ENCODE measurements around the gene PCDHGB2.

GRCh38 chr5:141402553-141403243 is 42.9 kb downstream of the PCDHGB2 start, which contains the start of gene PCDHGA9:
- TF ChIP-seq POLR2A (IDR thresholded peaks at IDR 0.05; ENCODE audit: low read depth, low read length) (no peak), POLR2AphosphoS5 (IDR thresholded peaks at IDR 0.05; ENCODE audit: low read depth, low read length) (no peak)
